Right atrium auricular region (tissue), 2 donors: ENCODE measurements around the gene SEC61B. TPM values are rescaled to one million over a fixed set of nuclear protein-coding genes. Genes with fewer than 3 reads are reported as not detected.
"Not testable (repeated sequence)": the region's sequence is repeated elsewhere in the genome, so short reads cannot be mapped to it uniquely, and the experiment has no call there.

Experiments used
- DNase-seq: peaks from one replicate; pipeline ENCODE4 v3.0.0-alpha.2; 2019; ENCODE audit warnings: low spot score
- H3K27ac ChIP-seq, 2 donors: fragments of 200-600 bp; sonication (generic); 1 replicate in 1 of 2; 2 replicates in 1 of 2; pipeline ENCODE4 v1.5.1; 2016 to 2019
- H3K27me3 ChIP-seq, 2 donors: fragments of 200-600 bp; sonication (generic); one replicate each; pipeline versions ENCODE4 v1.5.1 to v1.6.0; 2017 to 2019
- H3K36me3 ChIP-seq: fragments of 200-600 bp; sonication (generic); one replicate; pipeline ENCODE4 v1.5.1; 2016
- H3K4me1 ChIP-seq, 2 donors: fragments of 200-600 bp; sonication (generic); one replicate each; pipeline versions ENCODE4 v1.5.1 to v1.6.0; 2017 to 2019
- H3K4me3 ChIP-seq, 2 donors: fragments of 200-600 bp; sonication (generic); 1 replicate in 1 of 2; 2 replicates in 1 of 2; pipeline ENCODE4 v1.5.1; 2017 to 2019; ENCODE audit warnings: mild to moderate bottlenecking in 1 of 2, moderate library complexity in 1 of 2
- H3K9me3 ChIP-seq, 2 donors: fragments of 200-600 bp; sonication (generic); one replicate each; pipeline ENCODE4 v1.5.1; 2019
- total RNA-seq, 2 donors: library from RNA; depleted of rRNA; stranded (reverse); fragments of >200 nt; gene quantifications; one replicate each; pipeline ENCODE4 v1.1.0, GENCODE V29; 2016
- TF ChIP-seq, protein P1 (sequence below), 2 donors: fragments of 200-600 bp; sonication (generic); IDR thresholded peaks; one replicate each; pipeline ENCODE4 v1.5.1; 2019; ENCODE audit warnings: antibody characterized with exemption in 2 of 2

SEC61B gene
- total RNA-seq, 2 donors from 2014 or later: 29.4 to 53.1 TPM

DNA sequence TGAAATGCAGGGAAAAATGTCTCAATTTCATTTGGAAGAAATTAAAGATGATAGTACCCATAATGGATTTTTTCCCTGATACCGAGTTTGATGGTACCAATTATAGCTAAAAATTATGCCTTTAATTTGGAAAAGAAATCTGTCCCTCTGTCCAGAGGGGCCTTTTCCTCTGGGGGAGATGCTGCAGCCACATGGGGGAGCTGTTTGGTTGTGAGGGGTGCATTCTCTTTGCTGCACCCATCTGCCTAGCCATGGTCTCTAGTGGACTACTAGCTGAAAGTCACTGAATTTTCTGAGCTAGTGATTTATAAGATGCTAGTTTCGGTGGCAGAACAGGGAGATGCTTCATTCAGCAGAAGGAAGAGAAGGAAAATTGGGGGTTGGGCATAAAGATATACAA, 9.6 kb downstream of the SEC61B start:
- TF ChIP-seq, protein P1, sequence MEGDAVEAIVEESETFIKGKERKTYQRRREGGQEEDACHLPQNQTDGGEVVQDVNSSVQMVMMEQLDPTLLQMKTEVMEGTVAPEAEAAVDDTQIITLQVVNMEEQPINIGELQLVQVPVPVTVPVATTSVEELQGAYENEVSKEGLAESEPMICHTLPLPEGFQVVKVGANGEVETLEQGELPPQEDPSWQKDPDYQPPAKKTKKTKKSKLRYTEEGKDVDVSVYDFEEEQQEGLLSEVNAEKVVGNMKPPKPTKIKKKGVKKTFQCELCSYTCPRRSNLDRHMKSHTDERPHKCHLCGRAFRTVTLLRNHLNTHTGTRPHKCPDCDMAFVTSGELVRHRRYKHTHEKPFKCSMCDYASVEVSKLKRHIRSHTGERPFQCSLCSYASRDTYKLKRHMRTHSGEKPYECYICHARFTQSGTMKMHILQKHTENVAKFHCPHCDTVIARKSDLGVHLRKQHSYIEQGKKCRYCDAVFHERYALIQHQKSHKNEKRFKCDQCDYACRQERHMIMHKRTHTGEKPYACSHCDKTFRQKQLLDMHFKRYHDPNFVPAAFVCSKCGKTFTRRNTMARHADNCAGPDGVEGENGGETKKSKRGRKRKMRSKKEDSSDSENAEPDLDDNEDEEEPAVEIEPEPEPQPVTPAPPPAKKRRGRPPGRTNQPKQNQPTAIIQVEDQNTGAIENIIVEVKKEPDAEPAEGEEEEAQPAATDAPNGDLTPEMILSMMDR (IDR thresholded peaks at IDR 0.05): peak in 1 of 2 donors; percentile 65
- Histone ChIP-seq H3K27me3 (no peaks in the 10 kb centered on the region), H3K36me3 (peaks cover 50% of the 10 kb centered on the region), H3K9me3 (no peaks in the 10 kb centered on the region), H3K4me1 (no peaks in the 10 kb centered on the region), H3K27ac (no peak overlapping the region), H3K4me3 (no peak overlapping the region)
- DNase-seq: no peak

DNA sequence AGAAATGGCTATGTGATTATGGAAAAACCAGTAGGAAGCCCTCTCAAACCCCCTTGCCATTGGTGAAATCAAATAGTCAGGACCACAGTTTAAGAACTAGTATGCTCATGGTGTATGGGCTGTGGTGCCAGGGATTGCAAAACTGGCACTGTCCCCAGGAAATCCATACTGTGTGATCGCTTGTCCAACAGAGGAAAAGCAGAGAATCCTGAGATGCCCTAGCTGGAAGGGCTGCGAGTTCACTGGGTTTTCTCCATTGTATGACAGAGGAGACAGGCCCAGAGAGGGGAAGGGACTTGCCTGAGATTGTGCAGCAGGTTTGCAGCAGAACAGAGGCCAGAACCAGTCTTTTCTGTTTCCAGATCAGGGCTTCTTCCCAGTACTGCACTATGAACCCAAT, 12.5 kb downstream of the SEC61B start:
- H3K36me3 ChIP-seq: peaks cover 31% of the 10 kb centered on the region
- H3K9me3 ChIP-seq: no peaks in the 10 kb centered on the region
- H3K27me3 ChIP-seq: no peaks in the 10 kb centered on the region
- TF ChIP-seq, protein P1 (IDR thresholded peaks at IDR 0.05): no peak
- no peak for DNase-seq
- peaks cover 0 to 6% of the 10 kb centered on the region in 2 donors for H3K4me1 ChIP-seq
- H3K4me3 ChIP-seq: no peak overlapping the region
- H3K27ac ChIP-seq: no peak overlapping the region

DNA sequence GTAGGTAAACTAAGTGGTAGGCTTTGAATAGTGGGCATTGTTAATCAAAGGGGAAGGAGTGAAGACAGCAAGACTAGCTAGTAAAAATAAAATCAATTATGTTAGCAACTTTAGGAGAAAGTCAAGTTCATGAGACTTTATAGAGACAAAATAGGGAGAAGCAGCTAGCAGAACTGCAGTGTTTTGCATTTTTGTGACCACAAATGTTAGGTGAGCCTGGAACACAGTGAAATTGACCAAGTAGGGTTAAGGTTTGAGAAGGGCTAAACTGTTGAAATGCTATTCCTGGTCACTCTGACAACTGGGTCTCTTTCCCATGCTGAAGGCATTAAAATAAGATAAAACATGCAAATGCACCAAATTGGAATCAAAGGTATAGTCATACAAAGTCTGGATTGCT, 13.0 kb downstream of the SEC61B start:
- Histone ChIP-seq H3K4me3 (no peak overlapping the region), H3K27me3 (no peaks in the 10 kb centered on the region), H3K4me1 (peaks cover 0 to 11% of the 10 kb centered on the region in 2 donors), H3K27ac (no peak overlapping the region), H3K9me3 (no peaks in the 10 kb centered on the region), H3K36me3 (peaks cover 26% of the 10 kb centered on the region)
- TF ChIP-seq, protein P1 (IDR thresholded peaks at IDR 0.05): no peak
- no peak for DNase-seq

DNA sequence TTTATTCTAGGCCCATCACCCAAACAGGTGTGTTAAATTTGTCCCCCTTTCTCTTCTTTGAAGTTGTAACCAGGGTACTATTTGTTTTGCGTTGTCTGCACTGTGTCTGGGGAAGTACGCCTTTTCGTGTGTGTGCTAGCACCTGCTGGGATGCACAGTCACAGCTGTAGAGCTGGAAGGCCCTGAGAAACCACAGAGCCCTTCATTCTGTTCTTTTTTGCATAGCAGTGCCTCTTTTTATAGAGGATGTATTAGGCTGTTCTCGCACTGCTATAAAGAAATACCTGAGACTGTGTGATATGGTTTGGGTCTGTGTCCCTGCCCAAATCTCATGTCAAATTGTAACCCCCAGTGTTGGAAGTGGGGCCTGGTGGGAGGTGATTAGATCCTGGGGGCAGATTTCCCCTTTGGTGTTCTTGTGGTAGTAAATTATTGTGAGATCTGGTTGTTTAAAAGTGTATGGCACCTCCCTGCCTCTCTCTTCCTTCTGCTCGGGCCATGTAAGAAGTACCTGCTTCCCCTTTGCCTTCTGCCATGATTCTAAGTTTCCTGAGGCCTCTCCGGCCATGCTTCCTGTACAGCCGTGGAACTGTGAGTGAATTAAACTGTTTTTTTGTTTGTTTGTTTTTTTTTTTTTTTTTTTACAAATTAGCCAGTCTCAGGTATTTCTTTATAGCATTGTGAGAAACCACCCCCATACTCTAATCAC, 14.0 kb downstream of the SEC61B start:
- H3K36me3 ChIP-seq: peaks cover 19% of the 10 kb centered on the region

DNA sequence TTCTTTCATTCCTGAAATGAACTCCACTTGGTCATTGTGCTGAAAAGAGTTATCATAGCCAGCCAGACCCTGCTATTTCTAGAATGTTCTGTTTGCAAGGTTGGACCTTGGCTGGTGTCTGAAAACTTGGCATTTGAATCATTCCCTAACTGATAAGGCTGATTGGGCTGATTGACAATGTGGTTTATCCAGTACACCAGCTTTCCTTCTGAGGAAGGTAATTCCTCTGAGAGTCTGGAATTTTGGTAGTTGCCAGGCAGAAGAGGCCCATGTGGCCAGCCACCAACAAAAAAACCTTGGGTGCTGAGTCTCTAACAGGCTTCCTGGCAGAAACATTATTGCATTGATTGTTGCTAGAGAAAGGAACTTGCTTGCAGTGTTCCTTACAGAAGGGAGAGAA, 15.3 kb downstream of the SEC61B start:
- DNase-seq: no peak
- TF ChIP-seq, protein P1 (IDR thresholded peaks at IDR 0.05): no peak
- H3K4me1 ChIP-seq: peaks cover 0 to 17% of the 10 kb centered on the region in 2 donors
- no peaks in the 10 kb centered on the region for H3K27me3 ChIP-seq
- H3K9me3 ChIP-seq: no peaks in the 10 kb centered on the region
- no peak overlapping the region for H3K27ac ChIP-seq
- H3K4me3 ChIP-seq: no peak overlapping the region
- peaks cover 10% of the 10 kb centered on the region for H3K36me3 ChIP-seq

More for the DNA sequence above, 14.0 kb downstream of the SEC61B start:
- Histone ChIP-seq H3K27me3 (no peaks in the 10 kb centered on the region), H3K9me3 (no peaks in the 10 kb centered on the region), H3K4me3 (no peak overlapping the region), H3K4me1 (peaks cover 0 to 17% of the 10 kb centered on the region in 2 donors), H3K27ac (no peak overlapping the region)
- DNase-seq: no peak
- TF ChIP-seq, protein P1 (IDR thresholded peaks at IDR 0.05): no peak

DNA sequence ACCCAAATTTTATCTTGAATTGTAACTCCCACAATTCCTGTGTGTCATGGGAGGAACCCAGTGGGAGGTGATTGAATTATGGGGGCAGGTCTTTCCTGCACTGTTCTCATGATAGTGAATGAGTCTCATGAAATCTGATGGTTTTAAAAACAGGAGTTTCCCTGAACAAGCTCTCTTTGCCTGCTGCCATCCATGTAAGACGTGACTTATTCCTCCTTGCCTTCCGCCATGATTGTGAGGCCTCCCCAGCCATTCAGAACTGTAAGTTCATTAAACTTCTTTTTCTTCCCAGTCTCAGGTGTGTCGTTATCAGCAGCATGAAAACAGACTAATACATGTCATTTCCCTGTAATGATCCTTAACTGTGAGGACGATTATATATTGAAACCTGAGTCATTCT, 15.8 kb downstream of the SEC61B start:
- not testable (repeated sequence) for H3K27ac ChIP-seq, H3K27me3 ChIP-seq, DNase-seq, H3K9me3 ChIP-seq, H3K36me3 ChIP-seq, H3K4me3 ChIP-seq
- peaks cover 0 to 17% of the 10 kb centered on the region in 2 donors for H3K4me1 ChIP-seq
